Mononuclear cell (primary cell): ENCODE results near the gene LMX1A. TPM values are rescaled to one million over a fixed set of nuclear protein-coding genes. Genes with fewer than 3 reads are reported as not detected.

Experiments used
- H3K27me3 ChIP-seq: 2 replicates; pipeline ENCODE4 v1.6.0; 2011; ENCODE audit warnings: low read length, control low read depth; ENCODE audit not compliant: insufficient read depth
- H3K4me1 ChIP-seq: 2 replicates; pipeline ENCODE4 v1.5.1; 2011; ENCODE audit warnings: mild to moderate bottlenecking, low read length, control low read depth; ENCODE audit not compliant: insufficient read depth
- H3K4me3 ChIP-seq: 2 replicates; pipeline ENCODE4 v1.5.1; 2011; ENCODE audit warnings: mild to moderate bottlenecking, low read length, moderate library complexity
- H3K9me3 ChIP-seq: 2 replicates; pipeline ENCODE4 v1.5.1; 2011; ENCODE audit warnings: low read depth, mild to moderate bottlenecking, control low read depth, low read length
- total RNA-seq: library from RNA; depleted of rRNA; stranded (reverse); fragments of >200 nt; gene quantifications from one replicate; pipeline ENCODE4 v1.2.3, GENCODE V29; 2012

The LMX1A gene
- total RNA-seq, 1 donor: not detected

DNA sequence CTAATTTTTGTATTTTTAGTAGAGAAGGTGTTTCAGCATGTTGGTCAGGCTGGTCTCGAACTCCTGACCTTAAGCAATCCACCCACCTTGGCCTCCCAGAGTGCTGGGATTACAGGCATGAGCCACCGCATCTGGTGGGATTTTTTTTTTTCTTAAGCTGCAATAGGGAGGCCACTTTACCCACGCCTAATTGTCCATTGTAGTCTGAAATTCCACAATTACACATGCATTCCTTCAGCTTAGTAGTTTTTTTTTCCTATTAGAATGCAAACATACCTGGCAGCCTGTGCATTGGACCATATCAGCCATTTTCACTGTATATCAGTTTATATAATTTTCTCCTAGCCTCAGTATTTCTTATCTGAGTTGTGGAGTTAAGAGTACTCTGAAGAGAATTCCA is 186.8 kb downstream of the LMX1A start:
- Histone ChIP-seq H3K27me3 (peaks cover 5% of the 10 kb centered on the region), H3K9me3 (no peaks in the 10 kb centered on the region), H3K4me1 (no peaks in the 10 kb centered on the region), H3K4me3 (no peak overlapping the region)

DNA sequence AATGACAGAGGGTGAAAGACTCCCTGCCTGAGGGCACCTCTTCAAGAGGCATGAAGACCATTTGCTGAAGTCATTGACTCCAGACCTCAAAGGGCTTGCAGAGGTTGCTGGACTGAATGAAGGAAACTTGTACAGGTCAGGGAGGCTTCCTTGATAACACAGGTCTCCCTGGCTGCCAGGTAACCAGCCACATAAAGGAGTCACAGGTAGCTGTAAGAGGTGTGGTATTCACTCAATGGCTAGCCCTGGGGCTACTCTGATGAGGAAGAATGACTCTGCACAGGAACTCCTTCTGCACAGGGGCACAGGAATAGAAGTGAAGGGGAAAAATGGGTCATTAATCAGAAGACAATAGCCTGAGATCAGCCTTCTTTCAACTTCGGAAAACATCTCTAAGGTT is 187.5 kb downstream of the LMX1A start:
- Histone ChIP-seq H3K27me3 (peaks cover 5% of the 10 kb centered on the region), H3K4me1 (no peaks in the 10 kb centered on the region), H3K9me3 (no peaks in the 10 kb centered on the region), H3K4me3 (no peak overlapping the region)

- Histone ChIP-seq H3K4me1 (no peaks in the 10 kb centered on the region), H3K27me3 (peaks cover 5% of the 10 kb centered on the region), H3K9me3 (no peaks in the 10 kb centered on the region), H3K4me3 (no peak overlapping the region)
Observed at GRCh38 chr1:165168467-165168866, 188.0 kb downstream of the LMX1A start.

DNA sequence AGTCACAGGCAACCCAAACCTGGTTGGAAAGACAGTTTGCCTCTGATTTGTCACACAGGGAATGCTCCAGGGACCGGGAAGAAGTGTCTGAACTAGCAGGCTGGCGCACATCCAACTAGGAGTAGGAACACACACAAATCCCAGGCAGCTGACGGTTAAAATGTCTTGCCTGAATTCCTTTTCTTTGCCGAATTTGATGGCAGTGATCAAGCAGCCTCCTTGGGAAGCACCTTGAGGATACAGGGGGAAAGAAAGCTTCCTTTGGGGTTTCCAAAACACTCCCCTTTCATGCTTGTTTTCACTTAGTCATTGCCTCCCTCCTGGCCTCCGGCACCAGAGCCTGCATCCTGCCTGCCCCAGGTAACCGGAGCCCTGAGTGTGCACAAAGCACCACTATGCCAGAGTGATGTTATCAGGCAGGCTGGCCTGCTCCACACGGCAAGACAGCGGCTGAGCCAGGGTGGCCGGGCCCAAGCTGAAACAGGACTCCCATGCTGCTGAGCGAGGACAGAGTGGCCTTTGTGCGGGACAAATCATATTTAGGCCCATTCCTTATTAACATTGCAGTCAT is 193.8 kb downstream of the LMX1A start:
- no peaks in the 10 kb centered on the region for H3K9me3 ChIP-seq
- no peaks in the 10 kb centered on the region for H3K27me3 ChIP-seq
- H3K4me3 ChIP-seq: no peak overlapping the region

GRCh38 chr1:165161130-165161529 is 195.4 kb downstream of the LMX1A start:
- Histone ChIP-seq H3K27me3 (no peaks in the 10 kb centered on the region), H3K4me1 (no peaks in the 10 kb centered on the region), H3K9me3 (no peaks in the 10 kb centered on the region), H3K4me3 (no peak overlapping the region)

More for the DNA sequence above, 193.8 kb downstream of the LMX1A start:
- no peaks in the 10 kb centered on the region for H3K4me1 ChIP-seq

- Histone ChIP-seq H3K4me3 (no peak overlapping the region), H3K9me3 (no peaks in the 10 kb centered on the region), H3K4me1 (no peaks in the 10 kb centered on the region), H3K27me3 (no peaks in the 10 kb centered on the region)
Observed at GRCh38 chr1:165153182-165153581, 203.3 kb downstream of the LMX1A start.

GRCh38 chr1:165152727-165153126 is 203.8 kb downstream of the LMX1A start:
- no peak overlapping the region for H3K4me3 ChIP-seq
- H3K27me3 ChIP-seq: no peaks in the 10 kb centered on the region
- no peaks in the 10 kb centered on the region for H3K4me1 ChIP-seq
- no peaks in the 10 kb centered on the region for H3K9me3 ChIP-seq

DNA sequence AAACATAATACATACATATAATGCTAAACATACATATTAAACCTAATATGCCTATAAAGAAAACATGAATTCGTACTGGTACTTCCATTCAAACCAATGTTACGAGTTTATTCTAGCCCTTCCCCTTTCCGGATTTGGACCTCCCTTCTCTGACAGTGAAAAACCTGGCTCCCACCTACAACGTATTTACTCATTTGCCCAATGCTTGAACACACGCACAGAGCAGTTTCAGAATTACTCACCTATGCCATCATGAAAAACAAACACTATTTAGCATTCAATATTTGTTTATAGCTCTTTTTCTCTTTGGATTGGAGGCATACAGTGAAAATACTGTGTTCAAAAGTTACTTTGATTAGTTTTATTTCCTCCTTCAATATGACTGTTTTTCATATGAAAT is 204.4 kb downstream of the LMX1A start:
- no peaks in the 10 kb centered on the region for H3K9me3 ChIP-seq
- H3K4me3 ChIP-seq: no peak overlapping the region
- H3K4me1 ChIP-seq: no peaks in the 10 kb centered on the region
- H3K27me3 ChIP-seq: no peaks in the 10 kb centered on the region

Other genes with a start within 250 kb of the LMX1A start
- gene RXRG, start 88.4 kb upstream of the LMX1A start, total RNA-seq: not detected
- not detected for gene LRRC52, start 187.3 kb upstream of the LMX1A start, total RNA-seq